CD4-positive, alpha-beta T cell treated with Interleukin-4 for 1 hour (primary cell): ENCODE data around the gene COQ8B.
A peak's percentile ranks its signal among the peaks of the same experiment; 100 is the strongest.

Source experiments
- DNase-seq, 2 donors: peaks; one replicate each; pipeline ENCODE4 v3.0.0-alpha.2; 2020 to 2022

COQ8B gene

DNA sequence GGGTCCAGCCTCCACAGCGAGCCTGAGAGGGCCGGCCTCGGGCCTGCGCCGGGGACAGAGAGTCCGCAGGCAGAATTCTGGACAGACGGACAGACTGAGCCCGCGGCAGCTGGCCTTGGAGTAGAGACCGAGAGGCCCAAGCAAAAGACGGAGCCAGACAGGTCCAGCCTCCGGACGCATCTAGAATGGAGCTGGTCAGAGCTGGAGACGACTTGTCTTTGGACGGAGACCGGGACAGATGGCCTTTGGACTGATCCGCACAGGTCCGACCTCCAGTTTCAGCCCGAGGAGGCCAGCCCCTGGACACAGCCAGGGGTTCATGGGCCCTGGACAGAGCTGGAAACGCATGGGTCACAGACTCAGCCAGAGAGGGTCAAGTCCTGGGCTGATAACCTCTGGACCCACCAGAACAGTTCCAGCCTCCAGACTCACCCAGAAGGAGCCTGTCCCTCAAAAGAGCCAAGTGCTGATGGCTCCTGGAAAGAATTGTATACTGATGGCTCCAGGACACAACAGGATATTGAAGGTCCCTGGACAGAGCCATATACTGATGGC lies 716 bp upstream of the COQ8B start:
- DNase-seq: peak in 1 of 2 donors; percentile 9

DNA sequence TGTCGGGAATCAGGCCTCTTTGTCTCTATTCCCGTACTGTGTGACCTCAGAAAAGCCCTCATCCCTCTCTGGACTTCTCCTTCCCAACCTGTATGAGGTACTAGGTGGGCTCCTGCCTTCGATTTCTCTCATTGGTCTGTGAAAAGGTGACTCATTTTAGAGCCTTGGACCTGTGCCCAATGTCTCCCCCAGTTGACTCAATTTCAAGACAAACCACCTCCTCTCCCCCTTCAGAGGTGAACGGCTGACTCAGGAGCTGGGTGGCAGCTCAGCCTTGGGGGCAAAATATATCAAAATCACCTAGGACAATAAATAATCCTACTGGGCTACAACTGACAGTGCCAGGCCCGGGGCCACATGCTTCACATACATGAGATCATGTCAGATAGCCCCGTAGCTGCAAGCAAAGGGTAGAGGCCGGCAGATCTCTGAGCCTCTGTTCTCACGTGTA lies 630 bp downstream of the COQ8B start:
- peak; percentile 59 to 63 for DNase-seq

DNA sequence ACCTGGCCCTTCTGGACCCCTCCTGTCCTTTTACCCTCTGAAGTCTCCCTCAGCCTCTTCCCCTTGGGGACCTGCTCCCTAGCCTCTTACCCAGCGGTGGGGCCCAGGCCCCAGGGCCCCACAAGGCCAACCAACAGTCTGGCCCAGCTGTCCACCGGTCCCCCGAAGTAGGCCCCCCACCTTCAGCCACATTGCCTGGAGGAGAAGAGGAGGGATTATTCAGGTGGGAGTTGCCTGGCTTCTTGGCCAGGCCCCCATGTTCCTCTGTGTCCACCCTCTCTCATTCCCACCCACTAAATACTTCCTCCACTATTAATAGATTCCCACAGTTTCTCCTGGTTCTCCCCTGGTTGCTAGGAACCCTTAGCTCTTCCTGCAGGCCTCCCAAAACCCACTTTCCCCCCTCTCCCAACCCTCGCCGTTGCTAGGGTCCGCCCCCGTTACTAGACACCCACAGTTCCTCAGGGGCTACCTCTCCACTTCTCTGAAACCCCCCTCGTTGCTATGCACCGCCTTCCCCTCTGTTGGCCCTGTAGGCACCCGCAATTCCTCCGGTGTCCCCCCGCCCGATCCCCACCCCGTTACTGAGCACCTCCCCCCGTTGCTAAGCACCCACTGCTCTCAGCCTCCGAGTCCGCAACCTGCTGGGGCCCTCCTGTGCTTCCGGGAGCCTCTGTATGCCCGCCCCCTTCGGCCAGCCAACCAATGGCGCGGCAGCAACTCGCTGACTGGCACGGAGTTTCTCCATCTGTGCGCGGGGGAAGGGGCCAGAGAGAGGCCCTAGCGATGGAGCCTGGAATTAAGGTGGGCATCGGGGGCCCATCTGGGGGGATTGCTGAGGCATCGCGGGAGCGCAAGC lies 2.0 kb downstream of the COQ8B start:
- peak; percentile 95 to 96 for DNase-seq

DNA sequence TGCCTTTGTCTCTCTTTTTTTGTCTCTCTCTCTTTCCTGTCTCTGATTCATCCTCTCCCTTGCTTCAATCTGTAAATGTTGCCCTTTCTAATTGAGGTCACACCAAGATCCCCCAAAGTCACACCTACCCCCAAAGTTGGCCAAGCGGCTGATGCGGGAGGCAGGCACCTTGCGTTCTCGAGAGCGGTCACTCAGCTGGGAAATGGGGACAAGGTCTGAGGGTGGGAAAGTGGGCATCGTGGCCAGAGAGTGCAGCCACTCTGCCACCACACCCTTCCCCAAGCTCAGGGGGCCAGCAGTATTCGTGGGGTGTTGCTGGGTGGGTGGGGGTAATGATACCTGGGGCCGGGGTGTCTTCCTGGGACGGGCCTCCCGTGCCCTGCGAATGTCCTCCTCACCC lies 2.7 kb downstream of the COQ8B start:
- no peak for DNase-seq

DNA sequence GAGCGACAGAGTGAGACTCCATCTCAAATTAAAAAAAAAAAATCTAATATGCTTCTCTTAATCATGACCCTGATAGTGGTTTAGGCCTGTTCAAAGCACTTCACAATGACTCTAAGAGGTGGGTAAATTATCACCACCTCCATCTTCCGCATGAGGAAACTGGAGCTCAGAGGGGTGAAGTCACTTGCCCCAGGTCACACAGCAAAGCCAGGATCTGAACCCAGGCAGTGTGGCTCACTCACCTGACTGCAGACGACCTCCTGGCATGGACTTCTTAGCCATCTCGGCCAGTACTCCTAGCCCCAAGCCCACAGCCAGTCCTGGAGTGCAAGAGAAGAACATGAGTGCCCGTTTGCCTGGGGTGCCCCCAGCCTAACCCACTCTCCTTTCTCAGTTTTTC lies 6.9 kb downstream of the COQ8B start:
- no peak for DNase-seq

DNA sequence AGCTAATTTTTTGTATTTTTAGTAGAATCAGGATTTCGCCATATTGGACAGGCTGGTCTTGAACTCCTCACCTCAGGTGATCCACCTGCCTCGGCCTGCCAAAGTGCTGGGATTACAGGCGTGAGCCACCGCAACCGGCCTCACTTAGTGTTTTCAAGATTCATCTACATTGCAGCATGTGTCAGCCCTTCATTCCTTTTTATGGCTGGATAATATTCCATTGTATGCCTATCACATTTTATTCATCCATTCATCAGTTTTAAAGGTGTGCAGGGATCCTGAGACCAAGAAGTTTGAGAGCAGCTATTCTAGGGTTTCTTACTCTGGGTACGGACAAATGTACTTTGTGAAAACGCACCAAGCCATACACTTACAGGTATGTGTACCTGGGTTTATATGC lies 9.1 kb downstream of the COQ8B start:
- DNase-seq: no peak

DNA sequence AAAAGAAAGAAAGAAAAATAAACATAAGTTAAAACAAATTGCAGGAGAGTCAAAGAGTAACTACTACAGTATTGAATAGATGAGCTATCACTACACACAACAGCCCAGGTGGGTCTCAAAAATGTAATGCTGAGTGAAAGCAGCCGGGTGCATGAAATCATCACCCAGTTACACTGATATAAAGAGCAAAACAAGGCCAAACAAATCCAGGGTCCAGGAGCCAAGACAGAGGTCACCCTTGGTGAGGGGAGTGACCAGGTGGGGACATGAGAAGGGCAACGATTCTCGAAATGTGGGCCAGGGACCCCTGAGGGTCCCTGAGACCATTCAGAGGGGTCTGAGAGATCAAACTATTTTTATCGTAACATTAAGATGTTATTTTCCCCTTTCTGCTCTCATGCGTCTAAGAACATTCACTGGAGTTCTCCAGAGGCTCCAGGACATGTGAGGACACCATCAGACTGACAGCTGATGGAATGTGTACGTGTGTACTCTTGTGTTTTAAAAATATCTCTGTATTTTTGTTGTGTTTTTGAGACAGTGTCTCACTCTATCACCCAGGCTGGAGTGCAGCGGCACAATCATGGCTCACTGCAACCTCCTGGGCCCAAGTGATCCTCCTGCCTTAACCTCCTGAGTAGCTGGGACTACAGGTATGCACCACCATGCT lies 10.6 kb downstream of the COQ8B start:
- no peak for DNase-seq

DNA sequence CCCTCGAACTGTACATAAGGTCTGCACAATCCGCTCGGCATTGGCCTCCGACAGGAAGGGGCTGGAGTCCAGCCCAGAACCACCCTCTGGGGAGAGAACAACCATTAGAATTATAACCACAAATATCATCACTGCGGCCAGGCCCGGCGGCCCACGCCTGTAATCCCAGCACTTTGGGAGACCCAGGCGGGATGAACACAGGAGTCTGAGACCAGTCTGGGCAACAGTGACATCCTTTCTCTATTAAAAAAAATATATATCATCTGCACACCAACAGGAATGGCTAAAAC lies 11.4 kb downstream of the COQ8B start:
- DNase-seq: no peak

DNA sequence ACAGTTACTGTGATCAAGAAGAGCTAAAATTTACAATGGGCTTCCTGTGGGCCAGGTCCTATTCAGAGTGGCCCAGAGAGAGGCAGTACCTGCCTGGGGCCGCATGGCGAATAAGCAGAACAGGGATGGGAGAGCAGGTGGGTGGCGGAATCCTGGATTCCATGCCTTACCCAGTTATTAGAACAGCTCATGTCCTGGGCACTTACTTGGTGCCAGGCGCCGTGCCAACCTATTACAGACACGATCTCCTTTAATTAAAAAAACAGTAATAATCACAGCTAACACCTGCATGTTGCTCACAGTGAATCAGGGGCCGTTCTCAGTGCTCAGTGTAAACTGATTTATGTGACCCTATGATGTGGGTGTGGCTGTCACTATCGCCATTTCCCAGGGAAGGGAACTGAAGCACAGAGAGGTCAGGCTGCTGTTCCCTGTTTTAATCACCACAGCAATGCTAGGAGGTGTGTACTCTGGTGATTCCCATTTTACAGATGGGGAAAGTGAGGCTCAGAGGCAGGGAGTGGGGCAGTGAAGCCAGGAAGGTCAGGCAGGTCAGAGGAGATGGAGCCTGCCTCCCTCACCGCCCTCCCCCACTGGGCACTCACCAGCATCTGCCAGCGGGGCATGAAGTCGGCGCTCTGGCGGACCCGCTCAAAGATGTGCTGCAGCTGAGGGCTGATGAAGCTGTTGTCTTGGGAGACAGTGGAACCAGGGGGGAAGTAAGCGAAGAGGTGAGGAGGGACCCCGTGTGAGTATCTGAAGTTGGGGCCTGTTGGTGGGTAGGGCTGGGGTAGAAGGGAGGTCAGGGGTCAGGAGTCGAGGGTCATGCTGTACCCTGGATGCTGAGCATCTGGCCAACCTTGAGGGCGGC lies 12.0 kb downstream of the COQ8B start:
- no peak for DNase-seq

DNA sequence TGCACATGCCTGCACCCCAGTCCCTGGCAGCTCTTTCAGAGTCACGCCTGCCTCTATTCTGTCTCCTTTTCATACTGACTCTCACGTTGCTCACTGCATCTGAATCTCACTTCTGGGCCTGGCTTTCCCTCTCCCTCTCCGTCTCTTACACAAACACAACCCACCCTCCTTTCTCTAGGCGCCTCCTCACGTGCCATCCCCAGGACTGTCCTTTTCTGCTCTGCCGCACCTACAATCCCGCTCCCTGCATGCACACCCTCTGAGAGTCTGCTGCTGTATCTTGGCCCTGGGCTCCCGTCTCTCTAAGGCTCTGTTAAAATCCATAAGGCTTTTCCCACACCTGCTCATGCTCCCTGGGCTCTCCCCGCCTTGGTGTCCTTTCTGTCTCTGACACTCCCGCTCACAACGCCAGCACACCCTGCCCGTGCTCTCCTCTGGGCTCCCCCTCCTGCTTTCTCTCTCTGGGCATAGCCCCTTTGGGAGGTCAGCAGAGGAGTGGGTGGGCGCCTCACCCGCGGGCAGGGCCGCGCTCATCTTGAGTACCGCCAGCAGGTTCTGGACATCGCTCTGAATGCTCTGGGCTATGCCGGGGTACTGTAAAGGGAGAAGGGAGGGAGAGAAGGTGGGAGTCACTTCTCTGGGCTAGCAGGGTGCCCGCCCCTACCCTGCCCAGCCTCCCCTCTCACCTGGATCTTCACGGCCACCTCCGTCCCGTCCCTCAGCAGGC lies 13.5 kb downstream of the COQ8B start:
- DNase-seq: no peak

DNA sequence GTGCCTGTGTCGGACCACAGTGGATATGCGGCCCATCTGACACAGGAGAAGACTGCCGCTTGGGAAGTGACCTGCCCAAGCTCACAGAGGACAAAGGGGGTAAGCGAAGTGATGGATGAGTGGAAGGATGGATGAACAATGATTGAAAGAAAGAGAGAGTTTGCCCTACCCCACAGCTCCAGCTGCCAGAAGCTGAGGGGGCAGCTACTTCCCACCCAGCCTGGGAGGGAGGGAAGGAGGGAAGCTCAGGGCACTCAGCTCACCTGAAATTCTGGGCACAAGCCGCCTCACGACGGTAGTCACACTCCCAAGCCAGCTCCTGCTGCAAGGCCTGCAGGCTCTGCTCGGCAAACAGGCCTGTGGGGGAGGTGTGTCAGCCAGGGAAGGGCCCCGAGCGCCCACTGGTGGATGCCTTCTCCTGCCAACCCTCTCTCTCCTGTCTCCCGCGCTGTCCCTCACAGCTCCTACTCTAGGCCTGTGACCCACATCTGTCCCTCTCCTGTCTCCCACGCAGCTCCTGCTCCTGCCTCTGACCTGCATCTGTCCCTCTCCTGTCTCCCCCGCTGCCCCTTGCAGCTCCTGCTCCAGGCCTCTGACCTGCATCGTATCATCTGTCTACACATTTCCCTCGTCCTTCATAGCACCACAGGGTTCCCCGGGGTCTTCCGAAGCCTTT lies 14.2 kb downstream of the COQ8B start:
- no peak for DNase-seq

DNA sequence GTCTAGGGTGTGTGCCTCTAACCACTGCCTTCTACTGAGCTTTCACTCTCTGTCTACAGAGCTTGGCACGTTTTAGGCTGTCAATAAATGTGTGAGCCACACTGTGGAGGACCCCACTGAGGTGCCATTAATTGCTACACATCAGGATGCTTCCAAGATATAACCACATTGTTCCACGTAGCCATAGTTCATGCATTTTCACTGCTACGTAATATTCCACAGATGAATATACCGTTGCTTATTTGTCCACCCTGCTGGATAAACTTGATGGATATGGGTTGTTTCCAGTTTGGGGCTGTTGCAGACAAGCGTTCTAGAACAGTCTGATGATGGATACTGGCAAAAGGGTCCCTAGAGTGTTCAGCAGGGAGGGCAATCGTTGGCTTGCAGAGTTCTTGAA lies 14.9 kb downstream of the COQ8B start:
- DNase-seq: no peak

DNA sequence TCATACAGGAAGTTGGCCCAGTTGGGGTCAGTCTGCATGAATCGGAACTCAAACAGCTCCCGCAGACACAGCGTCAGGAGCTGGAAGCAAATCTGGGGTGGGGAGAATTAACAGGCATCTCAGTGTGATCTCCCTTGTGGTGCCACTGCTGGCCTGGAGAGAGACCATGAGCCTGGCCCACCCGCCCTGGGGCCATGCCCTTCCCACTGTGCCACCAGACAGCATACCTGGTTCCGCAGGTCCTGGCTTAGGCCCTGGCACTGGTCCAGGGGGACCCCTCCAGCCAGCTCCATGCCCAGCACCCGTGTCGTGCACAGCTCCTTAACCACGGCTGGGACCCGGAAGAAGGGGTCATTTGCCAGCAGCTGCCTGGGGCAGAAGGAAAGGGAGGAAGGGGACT lies 16.6 kb downstream of the COQ8B start:
- no peak for DNase-seq

DNA sequence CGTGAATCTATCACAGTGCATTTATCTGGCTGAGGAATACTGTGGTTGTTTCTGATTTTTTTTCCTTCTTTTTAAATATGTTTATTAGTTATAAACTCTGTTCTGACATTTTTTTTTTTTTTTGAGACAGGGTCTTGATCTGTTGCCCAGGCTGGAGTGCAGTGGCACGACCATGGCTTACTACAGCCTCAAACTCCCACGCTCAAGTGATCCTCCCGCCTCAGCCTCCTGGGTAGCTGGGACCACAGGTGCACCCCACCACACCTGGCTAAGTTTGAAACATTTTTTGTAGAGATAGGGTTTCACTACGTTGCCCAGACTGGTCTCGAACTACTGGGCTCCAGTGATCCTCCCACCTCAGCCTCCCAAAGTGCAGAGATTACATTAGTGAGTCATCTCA lies 19.7 kb downstream of the COQ8B start:
- DNase-seq: no peak

DNA sequence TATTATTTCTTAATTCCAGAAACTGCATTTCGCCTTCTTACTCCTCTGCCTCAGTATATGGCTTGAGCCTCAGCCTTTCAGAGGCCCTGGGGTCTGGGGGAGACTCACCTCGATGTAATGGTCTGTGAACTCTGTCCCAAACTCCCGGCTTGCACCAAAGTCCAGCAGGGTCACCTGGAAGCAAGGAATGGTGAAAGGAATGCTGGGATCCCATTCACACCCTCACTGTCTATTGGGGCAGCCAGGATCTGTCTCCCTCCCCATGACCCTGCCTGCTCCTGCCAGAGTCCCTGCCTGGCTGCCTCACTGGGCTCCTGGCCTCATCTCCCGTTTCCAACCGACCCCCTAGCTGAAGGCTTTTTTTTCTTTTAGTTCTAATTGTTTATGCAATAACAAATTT lies 20.8 kb downstream of the COQ8B start:
- no peak for DNase-seq

DNA sequence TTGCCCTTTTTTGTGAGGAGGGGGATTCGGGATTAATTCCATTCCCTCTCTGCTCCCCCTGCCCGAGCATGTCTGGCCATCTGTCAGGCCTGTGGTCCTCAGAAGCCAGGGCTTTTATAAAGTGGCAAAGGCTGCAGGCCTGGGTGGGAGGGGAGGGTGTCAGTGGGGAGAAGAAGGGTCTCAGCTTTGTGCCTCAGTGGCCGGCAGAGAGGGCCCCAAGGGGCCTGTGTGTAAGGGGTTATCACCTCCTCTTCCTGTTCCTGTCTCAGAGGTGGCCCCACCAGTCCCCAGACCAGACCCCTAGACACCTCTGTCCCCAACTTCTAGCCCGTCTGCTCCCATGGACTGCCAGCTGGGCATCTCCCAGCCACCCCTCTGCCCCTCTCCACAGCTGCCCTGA lies 22.8 kb downstream of the COQ8B start:
- DNase-seq: no peak

DNA sequence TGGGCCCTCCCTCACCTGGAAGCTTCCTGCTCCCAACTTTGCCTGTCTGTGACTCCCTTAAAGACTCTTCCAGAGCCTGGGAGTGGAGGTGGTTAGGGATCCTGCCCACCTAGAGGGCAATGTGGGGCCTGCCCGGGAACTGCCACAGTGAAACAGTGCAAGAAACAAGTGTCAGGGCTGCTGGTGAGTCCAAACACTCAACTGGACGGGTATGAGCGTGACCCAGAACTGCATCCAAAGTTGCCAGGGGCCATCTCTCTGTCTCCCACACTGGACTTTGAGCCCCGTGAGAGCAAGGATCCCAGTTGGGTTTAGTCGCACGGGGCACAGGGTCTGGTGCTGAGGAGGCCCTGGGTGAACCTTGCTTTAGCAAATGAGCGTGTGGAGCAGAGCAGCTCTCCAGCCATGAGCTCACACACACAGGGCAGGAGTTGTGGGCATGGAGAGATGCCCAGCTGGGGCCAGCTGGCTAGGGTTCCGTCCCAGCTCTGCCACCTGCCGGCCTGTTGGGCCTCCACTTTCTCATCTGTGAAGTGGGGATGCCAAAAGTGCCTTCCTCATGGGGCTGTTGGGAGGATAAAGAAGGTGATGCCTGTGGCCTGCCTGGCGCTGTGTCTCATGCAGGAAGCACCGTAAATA lies 23.4 kb downstream of the COQ8B start:
- no peak for DNase-seq

DNA sequence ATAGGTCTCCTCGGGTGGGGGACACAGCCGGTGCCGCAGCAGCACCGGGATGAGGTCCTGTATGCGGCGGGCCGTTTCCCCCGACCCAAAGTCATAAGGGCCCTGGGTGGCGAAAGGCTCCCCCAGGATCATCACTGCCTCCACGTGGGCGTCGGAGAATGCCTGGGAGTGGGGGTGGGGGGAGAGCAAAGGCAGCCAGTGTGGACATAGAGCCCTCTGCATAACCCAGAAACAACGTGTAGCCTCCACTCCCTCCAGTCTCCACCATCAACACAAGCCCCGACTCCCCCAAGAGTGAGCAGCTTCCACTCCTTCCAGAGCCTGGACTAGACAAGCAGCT lies 24.5 kb downstream of the COQ8B start:
- DNase-seq: no peak

DNA sequence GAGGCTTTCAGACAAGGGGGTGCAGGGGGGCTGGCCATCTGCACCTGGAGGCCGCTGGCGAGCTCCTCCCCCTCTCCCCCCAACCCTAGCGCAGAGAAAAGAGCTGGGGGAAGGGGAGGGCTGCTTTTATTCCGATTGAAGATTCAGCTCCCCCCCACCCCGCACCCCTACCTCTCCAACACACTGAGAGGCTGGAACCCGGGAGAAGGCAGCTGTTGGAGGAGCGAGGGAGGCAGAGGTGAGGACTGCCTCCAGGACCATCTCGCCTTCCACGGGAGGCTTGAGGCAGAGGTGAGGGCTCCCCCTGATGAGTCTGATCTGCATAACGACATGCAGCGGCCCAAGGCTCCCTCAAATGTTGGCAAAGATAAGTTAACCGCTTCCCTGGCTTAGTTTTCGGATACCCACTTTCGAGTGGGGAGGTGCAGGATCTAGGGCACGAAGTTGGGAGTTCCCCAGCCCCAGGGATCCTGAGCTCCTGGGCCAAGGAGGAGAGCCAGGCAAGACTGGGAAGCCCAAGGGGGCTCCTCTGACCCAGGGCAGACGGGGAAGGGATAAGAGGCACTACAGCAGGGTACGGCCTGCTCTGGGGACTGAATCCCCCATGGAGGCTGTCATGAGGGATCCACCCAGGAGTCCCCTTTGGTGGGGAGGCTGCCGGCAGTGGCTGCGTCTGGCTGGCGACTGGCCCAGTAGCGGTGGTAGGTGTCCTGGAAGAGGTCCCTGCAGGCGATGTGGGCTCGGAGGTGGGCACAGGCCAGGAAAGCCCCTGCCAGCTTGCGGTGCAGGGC lies 25.1 kb downstream of the COQ8B start:
- DNase-seq: no peak

DNA sequence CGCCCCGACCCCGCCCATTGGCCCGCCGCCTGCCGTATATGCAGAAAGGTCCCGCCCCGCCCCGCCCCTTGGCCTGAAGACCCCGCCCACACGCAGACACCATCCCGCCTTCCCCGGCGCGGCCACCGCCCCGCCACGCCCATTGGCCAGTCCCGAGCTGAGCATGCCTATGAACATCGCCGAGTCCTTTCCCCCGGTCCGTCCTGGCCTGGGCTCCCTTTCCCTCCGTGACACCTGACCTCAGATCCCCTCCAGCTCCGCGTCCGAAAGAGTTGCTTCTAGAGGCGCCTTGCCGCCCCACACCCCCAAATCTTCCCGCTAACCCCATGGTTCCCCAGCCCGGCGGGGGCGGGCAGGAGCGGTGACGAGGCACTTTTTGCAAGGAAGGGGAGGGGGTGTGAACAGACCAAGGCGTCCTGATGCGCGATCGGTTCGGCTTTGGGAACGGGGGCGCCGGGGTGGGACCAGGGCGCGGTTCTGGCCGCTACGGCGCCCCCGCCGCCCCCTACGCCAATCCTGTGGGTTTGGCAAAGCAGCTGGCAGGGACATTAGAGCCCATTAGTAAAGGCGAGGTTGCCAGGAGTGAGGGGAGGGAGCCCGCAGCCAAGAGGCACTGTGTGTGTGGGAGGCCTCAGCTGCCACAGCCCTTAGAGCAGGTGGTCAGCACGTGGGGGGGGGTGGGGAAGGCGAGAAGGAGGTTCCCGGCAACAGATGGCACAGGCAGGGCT lies 25.8 kb downstream of the COQ8B start:
- peak; percentile 88 to 89 for DNase-seq
